Measurements from ENCODE around the gene PDPN.

- TF ChIP-seq ZFP3 (CRISPR knock-in tag; IDR thresholded peaks at IDR 0.05) (no peak), ARNTL (CRISPR knock-in tag; IDR thresholded peaks at IDR 0.05; ENCODE audit: borderline replicate concordance, low read depth) (no peak), BACH2 (CRISPR knock-in tag; IDR thresholded peaks at IDR 0.05; ENCODE audit: borderline replicate concordance) (no peak), ISL1 (CRISPR knock-in tag; IDR thresholded peaks at IDR 0.05) (no peak), GLIS3 (CRISPR knock-in tag; IDR thresholded peaks at IDR 0.05) (no peak), TOX (CRISPR knock-in tag; IDR thresholded peaks at IDR 0.05; ENCODE audit: borderline replicate concordance) (no peak), PATZ1 (CRISPR knock-in tag; IDR thresholded peaks at IDR 0.05; ENCODE audit: borderline replicate concordance) (no peak)
Measured at GRCh38 chr1:13664451-13664850, 80.8 kb downstream of the PDPN start.

Measured in SK-N-SH treated with all-trans-retinoic acid at 6 μM for 48 hours (cell line).